GM12875 (cell line): ENCODE results near the gene ARFIP1.

Source experiments
- H3K4me3 ChIP-seq: one replicate; pipeline ENCODE4 v1.5.1; 2011; ENCODE audit warnings: low read depth, low read length, control low read depth
- TF ChIP-seq, protein P1 (sequence below): IDR thresholded peaks from 2 replicates; pipeline ENCODE4 v1.5.1; 2011; ENCODE audit warnings: low read depth, mild to moderate bottlenecking, control low read depth, inconsistent platforms, low read length, moderate library complexity, borderline replicate concordance; ENCODE audit not compliant: insufficient read depth

The ARFIP1 gene

DNA sequence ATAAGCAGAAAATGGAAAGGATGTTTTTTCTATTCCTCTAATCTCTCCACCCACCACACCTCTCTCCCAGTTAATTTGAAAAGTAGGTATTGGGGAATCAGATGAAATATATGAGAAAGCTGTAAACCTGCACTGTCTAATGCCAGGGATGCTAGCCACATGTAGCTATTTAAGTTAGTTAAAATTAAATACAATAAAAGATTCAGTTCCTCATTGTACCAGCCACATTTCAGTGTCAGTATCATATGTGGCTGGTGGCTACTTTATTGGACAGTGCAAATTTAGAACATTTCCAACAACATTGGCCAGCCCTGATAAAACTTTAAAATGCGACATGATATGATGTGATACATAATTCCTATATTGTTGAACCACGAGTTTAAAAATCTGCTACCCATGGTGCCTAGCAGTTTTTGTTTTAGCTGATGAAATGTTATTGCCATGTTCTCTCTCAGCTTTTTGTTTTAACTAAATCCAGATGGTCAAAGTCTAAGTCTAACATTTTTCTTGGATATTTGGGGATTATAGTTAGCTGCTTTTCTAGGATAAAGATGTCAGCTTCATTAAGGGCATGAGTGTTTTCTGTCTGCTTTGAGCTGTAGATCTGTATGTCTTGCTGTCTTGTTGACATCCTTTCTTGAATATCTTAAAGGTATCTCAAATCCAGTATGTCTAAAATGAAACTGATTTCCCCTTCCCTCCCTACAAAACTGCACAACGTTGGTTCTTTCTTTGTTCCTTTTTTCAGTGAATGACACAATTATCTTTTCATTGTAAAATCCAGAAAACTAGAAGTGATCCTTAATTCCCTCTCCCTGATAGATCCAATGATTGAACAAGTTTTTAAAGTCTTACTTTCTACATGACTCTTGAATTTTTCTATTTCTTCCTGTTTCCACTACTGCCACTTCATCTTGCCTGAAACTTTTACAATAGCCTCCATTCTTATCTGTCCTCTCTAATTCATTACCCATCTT is 6.2 kb downstream of the ARFIP1 start:
- TF ChIP-seq, protein P1, sequence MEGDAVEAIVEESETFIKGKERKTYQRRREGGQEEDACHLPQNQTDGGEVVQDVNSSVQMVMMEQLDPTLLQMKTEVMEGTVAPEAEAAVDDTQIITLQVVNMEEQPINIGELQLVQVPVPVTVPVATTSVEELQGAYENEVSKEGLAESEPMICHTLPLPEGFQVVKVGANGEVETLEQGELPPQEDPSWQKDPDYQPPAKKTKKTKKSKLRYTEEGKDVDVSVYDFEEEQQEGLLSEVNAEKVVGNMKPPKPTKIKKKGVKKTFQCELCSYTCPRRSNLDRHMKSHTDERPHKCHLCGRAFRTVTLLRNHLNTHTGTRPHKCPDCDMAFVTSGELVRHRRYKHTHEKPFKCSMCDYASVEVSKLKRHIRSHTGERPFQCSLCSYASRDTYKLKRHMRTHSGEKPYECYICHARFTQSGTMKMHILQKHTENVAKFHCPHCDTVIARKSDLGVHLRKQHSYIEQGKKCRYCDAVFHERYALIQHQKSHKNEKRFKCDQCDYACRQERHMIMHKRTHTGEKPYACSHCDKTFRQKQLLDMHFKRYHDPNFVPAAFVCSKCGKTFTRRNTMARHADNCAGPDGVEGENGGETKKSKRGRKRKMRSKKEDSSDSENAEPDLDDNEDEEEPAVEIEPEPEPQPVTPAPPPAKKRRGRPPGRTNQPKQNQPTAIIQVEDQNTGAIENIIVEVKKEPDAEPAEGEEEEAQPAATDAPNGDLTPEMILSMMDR: no peak
- H3K4me3 ChIP-seq: no peak overlapping the region

DNA sequence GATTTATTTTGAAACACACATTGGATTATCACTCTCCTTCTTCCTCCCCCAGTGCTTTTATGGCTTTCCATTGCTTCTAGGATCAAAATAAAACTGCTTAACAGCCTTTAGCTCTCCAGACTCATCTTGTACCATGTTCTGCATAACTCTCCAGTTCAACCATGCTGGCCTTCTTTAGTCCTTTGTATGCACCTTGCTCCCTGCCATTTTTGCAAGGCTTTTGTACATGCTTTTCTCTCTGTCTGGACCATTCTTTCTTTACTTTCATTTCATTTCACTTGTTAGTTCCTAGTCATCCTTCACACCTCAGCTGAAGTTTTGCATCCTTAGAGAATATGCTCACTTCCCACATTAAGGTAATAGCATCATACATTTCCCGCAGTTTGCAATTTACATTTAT is 6.9 kb downstream of the ARFIP1 start:
- TF ChIP-seq, protein P1: no peak
- no peak overlapping the region for H3K4me3 ChIP-seq

DNA sequence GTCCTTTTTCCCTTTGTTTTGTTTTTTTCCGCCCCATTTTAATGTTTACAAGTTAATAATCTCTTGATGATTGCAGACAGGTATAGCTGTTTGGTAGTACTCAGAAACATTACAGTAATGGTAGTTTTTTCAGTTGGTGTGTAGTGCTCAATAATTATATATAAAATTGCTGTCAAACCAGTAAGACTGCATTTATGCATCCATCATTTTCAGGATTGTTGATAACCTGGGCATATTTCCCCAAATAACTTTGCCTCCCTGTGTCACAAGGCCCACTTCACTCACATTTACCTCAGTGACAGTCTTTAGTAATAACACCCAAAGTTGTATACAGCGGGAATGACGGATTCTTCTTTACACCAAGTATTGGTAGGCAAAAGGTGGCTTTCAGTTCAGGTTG is 16.1 kb downstream of the ARFIP1 start:
- TF ChIP-seq, protein P1: no peak

GRCh38 chr4:152803541-152803940 is 23.8 kb downstream of the ARFIP1 start:
- TF ChIP-seq, protein P1: no peak
- H3K4me3 ChIP-seq: no peak overlapping the region

More for the DNA sequence above, 16.1 kb downstream of the ARFIP1 start:
- no peak overlapping the region for H3K4me3 ChIP-seq

DNA sequence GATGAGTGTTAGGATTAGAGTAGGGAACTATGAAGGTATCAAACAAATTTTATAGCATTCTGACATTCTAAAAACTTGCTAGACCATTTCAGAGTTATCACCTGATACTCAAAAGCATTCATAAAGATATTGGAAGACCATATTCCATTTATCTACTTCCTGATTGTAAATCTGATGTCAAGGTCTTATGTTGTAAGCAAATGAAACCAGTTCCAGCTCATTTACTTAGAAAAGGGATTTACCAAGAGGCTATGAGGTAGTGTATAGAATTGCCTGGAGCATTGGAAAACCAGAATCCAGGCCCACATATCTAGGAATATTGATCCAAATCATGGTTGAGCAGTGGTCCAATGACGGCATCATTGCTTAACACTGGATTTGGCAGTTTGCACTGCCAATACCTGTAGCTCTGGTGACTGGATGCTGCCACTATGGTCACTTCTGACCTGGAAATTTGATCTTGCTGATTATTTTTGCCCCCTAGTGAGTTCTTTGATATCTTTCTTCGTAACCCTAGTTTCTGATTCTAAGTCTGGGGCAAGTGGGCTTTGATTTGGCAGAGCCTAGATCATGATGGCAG is 25.4 kb downstream of the ARFIP1 start:
- no peak overlapping the region for H3K4me3 ChIP-seq
- TF ChIP-seq, protein P1: no peak

GRCh38 chr4:152805818-152806217 is 26.1 kb downstream of the ARFIP1 start:
- TF ChIP-seq, protein P1: no peak
- H3K4me3 ChIP-seq: no peak overlapping the region
